K562 (cell line): ENCODE measurements around the gene UBTD1. TPM values are rescaled to one million over a fixed set of nuclear protein-coding genes. Genes with fewer than 3 reads are reported as not detected.

Experiments used
- ATAC-seq: fragments of 200-7000 bp; cut with Tn5 transposase; 3 replicates; pipeline ENCODE4 v1.9.1; 2020; ENCODE audit warnings: moderate library complexity
- BruUV-seq: library from RNA; stranded (reverse); fragments of 400-500 nt; replicated peaks from 2 replicates; lab custom pipeline; 2021; lab: Mats Ljungman, UMichigan
- CTCF ChIA-PET: fragments of 300-600 bp; formaldehyde crosslinking; extraction: SDS; loops from one replicate; lab custom pipeline; 2021; ENCODE audit warnings: low intra/inter-chr PET ratio; lab: Yijun Ruan, JAX
- POLR2A ChIA-PET: fragments of 300-600, 350-650 bp; sonication (Branson Sonifier 250); formaldehyde crosslinking; extraction: SDS; loops from one replicate; lab custom pipeline; 2021; ENCODE audit warnings: antibody characterized with exemption, inconsistent platforms; lab: Yijun Ruan, JAX
- DNase-seq, 4 experiments: peaks; one replicate each; pipeline versions ENCODE4 v3.0.0 to v3.0.0-alpha.2; 2011 to 2018; ENCODE audit warnings: low spot score in 3 of 4, mixed read lengths in 3 of 4; ENCODE audit errors: extremely low read depth in 1 of 4
- FAIRE-seq: peaks from 2 replicates; lab custom pipeline; 2011; peaks lifted over from hg19 to GRCh38; lab: Jason Lieb, UNC
- H2AFZ ChIP-seq: 2 replicates; pipeline ENCODE4 v1.6.0; 2011; ENCODE audit warnings: low read depth, low read length, control low read depth, inconsistent platforms
- H3K27ac ChIP-seq: fragments of 200-600 bp; 3 replicates; pipeline ENCODE4 v1.8.0; 2011; ENCODE audit warnings: low read depth, mild to moderate bottlenecking, control low read depth, inconsistent platforms, low read length, moderate library complexity, mixed read lengths; ENCODE audit errors: extremely low read depth
- H3K27me3 ChIP-seq, 2 experiments: fragments of 300-600 bp in 1 of 2; 2 replicates in 1 of 2; 3 replicates in 1 of 2; pipeline versions ENCODE4 v1.6.0 to v1.8.0; 2011; ENCODE audit warnings: inconsistent platforms in 2 of 2, low read length in 2 of 2, mild to moderate bottlenecking in 1 of 2, mixed read lengths in 1 of 2, moderate library complexity in 1 of 2; ENCODE audit not compliant: control insufficient read depth in 2 of 2, insufficient read depth in 2 of 2
- H3K36me3 ChIP-seq: fragments of 300-600 bp; 3 replicates; pipeline ENCODE4 v1.8.0; 2011; ENCODE audit warnings: mild to moderate bottlenecking, low read length, inconsistent platforms; ENCODE audit not compliant: control insufficient read depth, insufficient read depth
- H3K4me1 ChIP-seq, 2 experiments: fragments of 200-600 bp in 1 of 2; replicated peaks in 1 of 2; 2 replicates in 1 of 2; 3 replicates in 1 of 2; pipeline versions ENCODE4 v1.5.1 to v1.8.0; 2011; ENCODE audit warnings: inconsistent platforms in 2 of 2, low read length in 2 of 2, mild to moderate bottlenecking in 1 of 2, mixed read lengths in 1 of 2, moderate library complexity in 1 of 2; ENCODE audit not compliant: control insufficient read depth in 2 of 2, insufficient read depth in 2 of 2
- H3K4me2 ChIP-seq: 2 replicates; pipeline ENCODE4 v1.6.1; 2011; ENCODE audit warnings: low read length, control low read depth, inconsistent platforms, mixed read lengths; ENCODE audit not compliant: insufficient read depth
- H3K4me3 ChIP-seq: fragments of 200-600 bp; sonication (generic), shearing (Covaris generic); 2 replicates; pipeline ENCODE4 v1.5.1; 2016; ENCODE audit warnings: control low read depth, inconsistent platforms
- H3K79me2 ChIP-seq: fragments of 200-600 bp; 3 replicates; pipeline ENCODE4 v1.8.0; 2011; ENCODE audit warnings: low read length, inconsistent platforms; ENCODE audit not compliant: control insufficient read depth, insufficient read depth
- H3K9ac ChIP-seq, 2 experiments: 2 replicates each; pipeline versions ENCODE4 v1.6.0 to v1.6.1; 2011; ENCODE audit warnings: low read depth in 2 of 2, low read length in 2 of 2, control low read depth in 1 of 2, inconsistent platforms in 1 of 2, mild to moderate bottlenecking in 1 of 2, mixed read lengths in 1 of 2; ENCODE audit not compliant: insufficient read depth in 1 of 2
- H3K9me1 ChIP-seq: one replicate; pipeline ENCODE4 v1.6.0; 2011; ENCODE audit warnings: inconsistent platforms, mild to moderate bottlenecking, low read length, moderate library complexity; ENCODE audit not compliant: control insufficient read depth, insufficient read depth
- H3K9me3 ChIP-seq: replicated peaks from 2 replicates; pipeline ENCODE4 v1.5.1; 2011; ENCODE audit warnings: low read depth, low read length, inconsistent platforms; ENCODE audit not compliant: control insufficient read depth, insufficient read depth
- H4K20me1 ChIP-seq: replicated peaks from 2 replicates; pipeline ENCODE4 v1.6.1; 2011; ENCODE audit warnings: low read length, inconsistent platforms, mixed read lengths; ENCODE audit not compliant: control insufficient read depth, insufficient read depth
- CBFA2T3 ChIP-seq: fragments of 450-650 bp; IDR thresholded peaks from 2 replicates; pipeline ENCODE4 v1.6.1; 2017
- FOSL1 ChIP-seq: fragments of 200-800 bp; sonication (Bioruptor generic); conservative IDR thresholded peaks from 2 replicates; pipeline ENCODE4 v1.6.1; 2016; ENCODE audit warnings: missing genetic modification characterization, missing compliant biosample characterization
- KDM2B ChIP-seq: fragments of 250-450 bp; sonication (Bioruptor Pico); IDR thresholded peaks from 2 replicates; pipeline ENCODE4 v1.8.0; 2021; ENCODE audit warnings: mild to moderate bottlenecking, moderate library complexity
- KDM4B ChIP-seq, 2 experiments: fragments of 450-650 bp in 1 of 2; sonication (generic) in 1 of 2; IDR thresholded peaks; 2 replicates each; pipeline ENCODE4 v1.6.1; 2016 to 2017; ENCODE audit warnings: borderline replicate concordance in 2 of 2, antibody characterized with exemption in 1 of 2, low read depth in 1 of 2, mild to moderate bottlenecking in 1 of 2
- MLLT1 ChIP-seq, 2 experiments: fragments of 450-650 bp; IDR thresholded peaks; 2 replicates each; pipeline ENCODE4 v1.6.1; 2016
- NBN ChIP-seq: fragments of 450-650 bp; IDR thresholded peaks from 2 replicates; pipeline ENCODE4 v1.6.1; 2016; ENCODE audit warnings: low read depth, mild to moderate bottlenecking
- NR2C1 ChIP-seq, 2 experiments: fragments of 450-650 bp; IDR thresholded peaks; 2 replicates each; pipeline ENCODE4 v1.6.1; 2017; ENCODE audit warnings: mild to moderate bottlenecking in 2 of 2, antibody characterized with exemption in 1 of 2, inconsistent platforms in 1 of 2, missing compliant biosample characterization in 1 of 2, missing genetic modification characterization in 1 of 2
- NR2F6 ChIP-seq: fragments of 450-650 bp; formaldehyde crosslinking; IDR thresholded peaks from 2 replicates; pipeline ENCODE4 v1.4.0; 2020; ENCODE audit warnings: mild to moderate bottlenecking
- PHB ChIP-seq: fragments of 250-450 bp; sonication (Bioruptor Pico); IDR thresholded peaks from 2 replicates; pipeline ENCODE4 v1.5.0; 2021
- SRSF1 ChIP-seq: fragments of 200-400 bp; formaldehyde crosslinking; IDR thresholded peaks from 2 replicates; pipeline ENCODE4 v1.6.1; 2017; ENCODE audit warnings: mild to moderate bottlenecking, low read depth, low read length, moderate library complexity
- STAT6 ChIP-seq: sonication (generic); formaldehyde crosslinking; IDR thresholded peaks from 2 replicates; pipeline ENCODE4 v1.8.1; 2023; ENCODE audit warnings: mild to moderate bottlenecking, missing genetic modification reagents
- SUPT5H ChIP-seq: fragments of 450-650 bp; IDR thresholded peaks from 2 replicates; pipeline ENCODE4 v1.6.1; 2016
- ZHX1 ChIP-seq: fragments of 150-350 bp; conservative IDR thresholded peaks from 2 replicates; pipeline ENCODE4 v1.6.1; 2014; ENCODE audit warnings: low read length
- ZKSCAN3 ChIP-seq: fragments of 250-450 bp; sonication (Bioruptor Pico); IDR thresholded peaks from 2 replicates; pipeline ENCODE4 v1.4.0; 2020
- ZNF165 ChIP-seq: fragments of 250-450 bp; sonication (Bioruptor Pico); IDR thresholded peaks from 2 replicates; pipeline ENCODE4 v1.4.0; 2020; ENCODE audit warnings: borderline replicate concordance
- ZNF561 ChIP-seq: fragments of 450-650 bp; formaldehyde crosslinking; conservative IDR thresholded peaks from 2 replicates; pipeline ENCODE4 v1.4.0; 2020; ENCODE audit warnings: mild to moderate bottlenecking, moderate library complexity
- ZNF830 ChIP-seq: fragments of 250-450 bp; sonication (Bioruptor Pico); IDR thresholded peaks from 2 replicates; pipeline ENCODE4 v1.5.0; 2021; ENCODE audit warnings: mild to moderate bottlenecking
- WGBS: fragments of 100-300 bp; shearing (Covaris generic); methylation state at CpG from one replicate; pipeline ENCODE4 v1.1.6; 2016; ENCODE audit warnings: low coverage, mixed read lengths; ENCODE audit not compliant: insufficient coverage; ENCODE audit errors: missing lambda C conversion rate; 5-methylcytosine and 5-hydroxymethylcytosine counted together
- in situ Hi-C: fragments of 300-500 bp; cut with MboI; formaldehyde crosslinking; loops from 4 replicates; pipeline ENCODE4 v1.15.0; 2018; ENCODE audit warnings: inconsistent platforms, mixed read lengths
- intact Hi-C: fragments of 100-400 bp; cut with micrococcal nuclease; formaldehyde crosslinking; loops from 2 replicates; pipeline ENCODE4 v1.14.2; 2022
- polyA plus RNA-seq, 8 experiments: library from polyadenylated mRNA; depleted of rRNA in 4 of 8; stranded (reverse) in 5 of 8; unstranded in 3 of 8; fragments of >200 nt; fragmentation: Nextera tagmentation in 2 of 8; fragmentation: Illumina TruSeq in 1 of 8; extraction: Ambion mirVana in 2 of 8; extraction: Trizol in 1 of 8; gene quantifications; 2 replicates each; pipeline versions ENCODE4 v1.2.1 to v1.2.3, GENCODE V29; 2011 to 2014; ENCODE audit warnings: inconsistent platforms in 1 of 8, missing spikeins in 1 of 8
- total RNA-seq, 7 experiments: library from RNA; depleted of rRNA in 6 of 7; stranded (reverse); fragments of >200 nt in 6 of 7; fragmentation: Illumina TruSeq in 2 of 7; extraction: Trizol in 2 of 7; gene quantifications; 2 replicates each; pipeline versions ENCODE4 v1.2.1 to v1.2.3, GENCODE V29; 2011 to 2021; ENCODE audit warnings: low replicate concordance in 1 of 7

UBTD1 gene
- total and polyA plus RNA-seq, 9 of the 15 experiments (the other 6 are each of a cell fraction or from before 2014, with no cell fraction given) = 0.08 to 1.6 (median 0.81) TPM; not detected in 1

- no peaks in the 10 kb centered on the region for H3K9me3 ChIP-seq
- H3K79me2 ChIP-seq = no peaks in the 10 kb centered on the region
- WGBS = 29% methylated on average over 13 of the region's 13 CpGs
- no peak overlapping the region for H3K4me2 ChIP-seq
- no peaks in the 10 kb centered on the region; a peak in 2 of 5 replicates for H3K4me1 ChIP-seq
- no peaks in the 10 kb centered on the region for H4K20me1 ChIP-seq
- POLR2A ChIA-PET = interaction anchor here (0.7 to 0.8 kb wide), 3 partner anchors 20 to 135 kb away, joined by 3 read pairs; no protein-coding TSS in a partner anchor
- DNase-seq (no peak), ATAC-seq (no peak), FAIRE-seq (no peak)
- no peak overlapping the region for H3K9ac ChIP-seq
- CTCF ChIA-PET = no interaction called here
- no peaks in the 10 kb centered on the region for H3K27me3 ChIP-seq
- no peak overlapping the region for H3K4me3 ChIP-seq
- no peaks in the 10 kb centered on the region for H3K36me3 ChIP-seq
- in situ Hi-C loops = no loop called here
- H3K27ac ChIP-seq = no peak overlapping the region
- no TSS peak for BruUV-seq
- H3K9me1 ChIP-seq = no peaks in the 10 kb centered on the region
- no peak overlapping the region for H2AFZ ChIP-seq
- intact Hi-C loops = loop anchor here (5.0 kb wide), 2 partner anchors 87 to 142 kb away; no protein-coding TSS in a partner anchor
- TF ChIP-seq ZKSCAN3 (CRISPR knock-in tag) (no peak), SRSF1 (no peak), NR2F6 (CRISPR knock-in tag) (no peak), ZNF561 (CRISPR knock-in tag) (no peak), ZHX1 (no peak), KDM2B (CRISPR knock-in tag) (no peak), NR2C1 (IDR thresholded peaks at IDR 0.05) (no peak), NR2C1 (tag; IDR thresholded peaks at IDR 0.05) (no peak), SUPT5H (no peak), NBN (no peak), KDM4B (IDR thresholded peaks at IDR 0.05; ENCODE audit: borderline replicate concordance in 2 of 2, low read depth in 1 of 2) (no peak), ZNF830 (CRISPR knock-in tag) (no peak), ZNF165 (no peak), STAT6 (CRISPR knock-in tag) (no peak), CBFA2T3 (no peak), MLLT1 (IDR thresholded peaks at IDR 0.05) (no peak), PHB (CRISPR knock-in tag) (no peak), FOSL1 (no peak)
Measured at GRCh38 chr10:97549587-97550322, 51.0 kb downstream of the UBTD1 start.
